ENCODE results near the gene RUSF1.
"Not testable (repeated sequence)": the region's sequence is repeated elsewhere in the genome, so short reads cannot be mapped to it uniquely, and the experiment has no call there.

Gene RUSF1

DNA sequence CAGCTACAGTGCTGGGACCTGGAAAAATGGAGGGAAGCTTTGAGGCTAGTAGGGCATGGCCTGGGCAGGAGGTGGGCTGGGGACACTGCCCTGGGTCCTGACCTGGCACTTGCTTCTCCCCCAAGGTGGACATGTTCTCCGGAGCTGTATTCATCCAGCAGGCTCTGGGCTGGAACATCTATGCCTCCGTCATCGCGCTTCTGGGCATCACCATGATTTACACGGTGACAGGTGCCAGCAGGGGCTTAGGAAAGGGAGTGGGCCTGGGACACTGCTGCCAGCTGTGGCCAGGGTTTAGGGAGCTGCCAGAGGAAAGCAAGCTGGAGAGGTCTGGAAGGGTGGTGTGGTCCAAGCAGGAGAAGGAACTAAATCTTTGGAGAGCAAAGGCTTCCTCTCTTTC is 22.1 kb downstream of the RUSF1 start:
- no peak for TF ChIP-seq CTCF (IDR thresholded peaks at IDR 0.05; ENCODE audit: low read depth, low read length, missing control alignments)
- no peak for DNase-seq (ENCODE audit: low read depth)
- no peak overlapping the region for H3K4me3 ChIP-seq (ENCODE audit: low read depth, low read length)

GRCh38 chr16:31485571-31485970 is 22.6 kb downstream of the RUSF1 start:
- no peak for TF ChIP-seq CTCF (IDR thresholded peaks at IDR 0.05; ENCODE audit: low read depth, low read length, missing control alignments)
- H3K4me3 ChIP-seq (ENCODE audit: low read depth, low read length) = no peak overlapping the region
- no peak for DNase-seq (ENCODE audit: low read depth)

DNA sequence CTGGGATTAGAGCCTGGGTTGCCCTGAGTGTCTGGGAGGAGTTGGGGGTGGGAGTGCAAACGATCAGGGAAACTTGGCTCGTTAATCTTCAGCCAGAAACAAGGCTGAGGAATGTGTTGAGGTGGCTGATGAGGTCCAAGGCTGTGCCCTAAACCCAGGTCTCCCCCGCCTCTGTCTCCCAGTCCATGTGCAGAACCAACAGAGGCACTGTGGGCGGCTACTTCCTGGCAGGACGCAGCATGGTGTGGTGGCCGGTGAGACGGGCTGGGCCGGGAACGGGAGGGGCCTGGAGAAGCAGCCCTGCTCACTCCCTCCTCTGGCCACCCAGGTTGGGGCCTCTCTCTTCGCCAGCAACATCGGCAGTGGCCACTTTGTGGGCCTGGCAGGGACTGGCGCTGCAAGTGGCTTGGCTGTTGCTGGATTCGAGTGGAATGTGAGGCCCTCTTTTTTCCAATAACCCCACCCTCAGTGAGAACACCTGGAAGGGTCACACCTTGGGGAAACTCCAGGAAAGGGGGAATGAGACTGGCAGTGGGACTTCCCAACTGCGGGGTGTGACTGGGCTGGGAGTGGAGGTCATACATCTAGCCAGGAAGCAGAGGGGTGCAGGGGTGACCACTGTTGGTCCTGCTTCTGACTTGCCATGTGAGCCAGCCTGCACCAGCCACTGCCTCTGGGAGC is 23.6 kb downstream of the RUSF1 start:
- DNase-seq (ENCODE audit: low read depth) = no peak
- no peak for TF ChIP-seq CTCF (IDR thresholded peaks at IDR 0.05; ENCODE audit: low read depth, low read length, missing control alignments)
- H3K4me3 ChIP-seq (ENCODE audit: low read depth, low read length) = no peak overlapping the region

DNA sequence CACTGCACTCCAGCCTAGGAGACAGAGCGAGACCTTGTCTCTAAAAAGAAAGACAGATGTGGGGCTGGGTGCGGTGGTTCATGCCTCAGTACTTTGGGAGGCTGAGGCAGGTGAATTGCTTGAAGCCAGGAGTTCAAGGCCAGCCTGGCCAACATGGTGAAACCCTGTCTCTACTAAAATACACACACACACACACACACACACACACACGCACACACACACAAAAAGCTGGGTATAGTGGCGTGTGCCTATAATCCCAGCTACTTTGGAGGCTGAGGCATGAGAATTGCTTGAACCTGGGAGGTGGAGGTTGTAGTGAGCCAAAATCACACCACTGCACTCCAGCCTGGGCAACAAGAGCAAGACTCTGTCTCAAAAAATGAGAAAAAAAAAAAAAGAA is 24.1 kb downstream of the RUSF1 start:
- not testable (repeated sequence) for H3K4me3 ChIP-seq (ENCODE audit: low read depth, low read length); DNase-seq (ENCODE audit: low read depth)

- TF ChIP-seq CTCF (IDR thresholded peaks at IDR 0.05; ENCODE audit: low read depth, low read length, missing control alignments) = no peak
- no peak for DNase-seq (ENCODE audit: low read depth)
- no peak within 1 kb of the TSS for H3K4me3 ChIP-seq (ENCODE audit: low read depth, low read length)
Observed at GRCh38 chr16:31483081-31483480, 25.1 kb downstream of the RUSF1 start, which contains the start of gene SLC5A2. TSS of gene SLC5A2 (plus strand) at chr16:31483123. CDS start at chr16:31483137, 14 bp downstream.

DNA sequence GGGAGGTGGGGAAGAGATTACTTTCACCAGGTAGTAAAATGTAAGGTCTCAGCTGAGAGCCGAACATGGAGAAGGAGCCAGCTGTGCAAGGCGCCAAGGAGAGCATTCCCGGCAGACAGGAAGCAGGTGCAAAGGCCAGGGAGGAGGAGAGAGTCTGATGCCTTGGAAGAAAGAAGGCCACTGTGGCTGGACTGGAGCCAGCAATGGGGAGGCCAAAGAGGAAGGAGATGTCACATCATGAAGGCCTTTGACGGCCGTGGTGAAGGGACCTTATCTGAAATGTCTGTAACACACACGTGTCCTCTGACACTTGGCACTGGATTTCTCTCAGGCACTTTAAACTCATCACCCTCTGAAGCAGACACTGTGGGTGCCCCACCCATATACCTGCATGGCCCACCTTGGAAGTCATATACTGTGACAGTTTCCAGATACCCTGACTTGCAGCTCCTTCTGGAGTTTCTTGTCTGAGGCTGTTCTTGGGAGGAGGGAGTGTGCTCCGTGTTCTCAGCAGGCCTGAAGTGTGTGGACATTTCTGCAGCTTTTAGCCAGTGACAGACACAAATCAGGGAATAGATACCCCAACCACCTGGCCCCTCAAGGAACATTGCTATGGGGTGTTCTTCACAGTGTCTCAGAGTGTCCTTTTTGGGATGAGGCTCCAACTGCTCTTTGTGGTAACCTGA is 27.2 kb downstream of the RUSF1 start:
- TF ChIP-seq CTCF (IDR thresholded peaks at IDR 0.05; ENCODE audit: low read depth, low read length, missing control alignments) = no peak
- no peak overlapping the region for H3K4me3 ChIP-seq (ENCODE audit: low read depth, low read length)
- no peak for DNase-seq (ENCODE audit: low read depth)

DNA sequence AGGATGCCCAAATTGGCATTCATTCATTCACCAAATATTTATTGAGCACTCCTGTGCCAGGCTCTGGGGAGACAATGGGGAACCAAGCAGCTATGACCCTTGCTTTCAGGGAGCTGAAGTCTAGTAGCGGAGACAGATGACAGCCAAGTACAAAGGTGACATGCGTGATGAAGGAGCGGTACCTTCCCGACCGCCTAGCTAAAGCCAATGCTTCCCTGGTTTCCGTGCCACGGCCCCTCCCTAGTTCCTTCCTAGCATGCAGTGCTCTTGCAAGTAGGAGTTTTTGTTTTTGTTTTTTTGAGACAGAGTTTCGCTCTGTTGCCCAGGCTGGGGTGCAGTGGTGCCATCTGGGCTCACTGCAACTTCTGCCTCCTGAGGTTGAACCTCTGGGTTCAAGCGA is 28.4 kb downstream of the RUSF1 start:
- TF ChIP-seq CTCF (IDR thresholded peaks at IDR 0.05; ENCODE audit: low read depth, low read length, missing control alignments) = no peak
- DNase-seq (ENCODE audit: low read depth) = no peak
- no peak overlapping the region for H3K4me3 ChIP-seq (ENCODE audit: low read depth, low read length)

Data from GM12864 (cell line).